DND-41 (cell line): Measurements from ENCODE around the gene B3GALNT1.
A peak's percentile ranks its signal among the peaks of the same experiment; 100 is the strongest.

ENCODE experiments used
- ATAC-seq: fragments of 200-7000 bp; cut with Tn5 transposase; 3 replicates; pipeline ENCODE4 v1.9.1; 2021; ENCODE audit warnings: low read depth; ENCODE audit not compliant: insufficient read depth
- DNase-seq: peaks from one replicate; pipeline ENCODE4 v3.0.0-alpha.2; 2020
- H2AFZ ChIP-seq: 2 replicates; pipeline ENCODE4 v1.6.0; 2012; ENCODE audit warnings: low read depth, low read length
- H3K27ac ChIP-seq: 2 replicates; pipeline ENCODE4 v1.5.1; 2012; ENCODE audit warnings: low read length, inconsistent platforms
- H3K27me3 ChIP-seq: fragments of 200-600 bp; sonication (generic); 2 replicates; pipeline ENCODE4 v1.6.0; 2012; ENCODE audit warnings: low read length, mild to moderate bottlenecking, inconsistent platforms; ENCODE audit not compliant: insufficient read depth, poor library complexity
- H3K36me3 ChIP-seq: 2 replicates; pipeline ENCODE4 v1.5.1; 2012; ENCODE audit warnings: low read length, inconsistent platforms; ENCODE audit not compliant: insufficient read depth
- H3K4me1 ChIP-seq: 2 replicates; pipeline ENCODE4 v1.5.1; 2012; ENCODE audit warnings: mild to moderate bottlenecking, low read length; ENCODE audit not compliant: insufficient read depth
- H3K4me2 ChIP-seq: 2 replicates; pipeline ENCODE4 v1.6.0; 2012; ENCODE audit warnings: mild to moderate bottlenecking, moderate library complexity, low read length, inconsistent platforms; ENCODE audit not compliant: insufficient read depth
- H3K4me3 ChIP-seq, 2 experiments: fragments of 200-600 bp in 1 of 2; shearing (Covaris generic) in 1 of 2; 2 replicates each; pipeline ENCODE4 v1.5.1; 2012 to 2016; ENCODE audit warnings: inconsistent platforms in 2 of 2, low read length in 2 of 2, mild to moderate bottlenecking in 2 of 2, low read depth in 1 of 2, moderate library complexity in 1 of 2
- H3K79me2 ChIP-seq: 2 replicates; pipeline ENCODE4 v1.6.0; 2012; ENCODE audit warnings: low read length, inconsistent platforms; ENCODE audit not compliant: insufficient read depth
- H3K9ac ChIP-seq: 2 replicates; pipeline ENCODE4 v1.6.0; 2012; ENCODE audit warnings: low read depth, mild to moderate bottlenecking, inconsistent platforms, low read length, moderate library complexity
- H3K9me3 ChIP-seq: 2 replicates; pipeline ENCODE4 v1.5.1; 2012; ENCODE audit warnings: low read length, moderate library complexity, mild to moderate bottlenecking, inconsistent platforms; ENCODE audit not compliant: insufficient read depth, severe bottlenecking
- H4K20me1 ChIP-seq: 2 replicates; pipeline ENCODE4 v1.6.0; 2012; ENCODE audit warnings: low read length; ENCODE audit not compliant: insufficient read depth
- CTCF ChIP-seq: IDR thresholded peaks from 2 replicates; pipeline ENCODE4 v1.5.1; 2012; ENCODE audit warnings: borderline replicate concordance, low read length, moderate library complexity, mild to moderate bottlenecking; ENCODE audit not compliant: poor library complexity, severe bottlenecking; ENCODE audit errors: extremely low read depth
- EZH2 ChIP-seq: IDR thresholded peaks from 3 replicates; pipeline ENCODE4 v1.6.1; 2012; ENCODE audit warnings: borderline replicate concordance, low read depth, mild to moderate bottlenecking, moderate library complexity, low read length, inconsistent platforms; ENCODE audit not compliant: severe bottlenecking

B3GALNT1 gene

GRCh38 chr3:161072751-161073150, 32.4 kb downstream of the B3GALNT1 start:
- Histone ChIP-seq H3K9me3 (no peaks in the 10 kb centered on the region), H3K36me3 (no peaks in the 10 kb centered on the region), H3K4me3 (no peak overlapping the region), H3K27ac (no peak overlapping the region), H4K20me1 (no peaks in the 10 kb centered on the region), H3K4me1 (peaks cover 36% of the 10 kb centered on the region), H3K79me2 (no peaks in the 10 kb centered on the region), H2AFZ (no peak overlapping the region), H3K4me2 (no peak overlapping the region), H3K27me3 (no peaks in the 10 kb centered on the region), H3K9ac (no peak overlapping the region)
- DNase-seq (no peak), ATAC-seq (no peak)
- TF ChIP-seq EZH2 (no peak), CTCF (no peak)

- no peaks in the 10 kb centered on the region for H3K79me2 ChIP-seq
- no peak for DNase-seq
- H3K4me2 ChIP-seq: no peak overlapping the region
- H3K4me1 ChIP-seq: peaks cover 36% of the 10 kb centered on the region
- ATAC-seq: no peak
- H3K4me3 ChIP-seq: no peak overlapping the region
- no peaks in the 10 kb centered on the region for H3K36me3 ChIP-seq
- no peaks in the 10 kb centered on the region for H4K20me1 ChIP-seq
- H3K27me3 ChIP-seq: no peaks in the 10 kb centered on the region
- no peak overlapping the region for H3K27ac ChIP-seq
- H3K9ac ChIP-seq: no peak overlapping the region
- no peak overlapping the region for H2AFZ ChIP-seq
- H3K9me3 ChIP-seq: no peaks in the 10 kb centered on the region
- TF ChIP-seq CTCF: no peak
- no peak for TF ChIP-seq EZH2
These were observed 32.9 kb downstream of the B3GALNT1 start for GRCh38 chr3:161072211-161072621.

GRCh38 chr3:161070980-161071663, 34.0 kb downstream of the B3GALNT1 start:
- H4K20me1 ChIP-seq: no peaks in the 10 kb centered on the region
- no peak overlapping the region for H2AFZ ChIP-seq
- H3K9me3 ChIP-seq: no peaks in the 10 kb centered on the region
- ATAC-seq (no peak), DNase-seq (no peak)
- no peak overlapping the region for H3K4me3 ChIP-seq
- H3K27ac ChIP-seq: no peak overlapping the region
- no peaks in the 10 kb centered on the region for H3K79me2 ChIP-seq
- no peak overlapping the region for H3K4me2 ChIP-seq
- no peaks in the 10 kb centered on the region for H3K36me3 ChIP-seq
- H3K4me1 ChIP-seq: peaks cover 42% of the 10 kb centered on the region
- TF ChIP-seq EZH2: no peak
- no peaks in the 10 kb centered on the region for H3K27me3 ChIP-seq
- no peak overlapping the region for H3K9ac ChIP-seq

GRCh38 chr3:161070252-161070930, 34.8 kb downstream of the B3GALNT1 start:
- Histone ChIP-seq H3K79me2 (no peaks in the 10 kb centered on the region), H3K4me1 (peaks cover 42% of the 10 kb centered on the region), H2AFZ (no peak overlapping the region), H3K9me3 (no peaks in the 10 kb centered on the region), H3K9ac (no peak overlapping the region), H3K4me2 (no peak overlapping the region), H3K36me3 (no peaks in the 10 kb centered on the region), H3K4me3 (no peak overlapping the region), H3K27me3 (no peaks in the 10 kb centered on the region), H3K27ac (peak overlapping the region; percentile 73), H4K20me1 (no peaks in the 10 kb centered on the region)
- TF ChIP-seq CTCF (no peak), EZH2 (no peak)
- ATAC-seq: no peak
- DNase-seq: no peak
